H9 (cell line): ENCODE measurements around the gene NME4. TPM values are rescaled to one million over a fixed set of nuclear protein-coding genes. Genes with fewer than 3 reads are reported as not detected.

Experiments
- DNase-seq: peaks from one replicate; pipeline ENCODE4 v3.0.0-alpha.2; 2017
- H2AFZ ChIP-seq: one replicate; pipeline ENCODE4 v1.6.1; 2013; ENCODE audit warnings: mild to moderate bottlenecking, low read length, control low read depth, moderate library complexity
- H2AK5ac ChIP-seq: 2 replicates; pipeline ENCODE4 v1.6.1; 2013; ENCODE audit warnings: low read length, control low read depth, mixed read lengths; ENCODE audit not compliant: insufficient read length
- H2BK120ac ChIP-seq: one replicate; pipeline ENCODE4 v1.6.1; 2013; ENCODE audit warnings: low read depth, mild to moderate bottlenecking, low read length, control low read depth, inconsistent platforms; ENCODE audit not compliant: poor library complexity, severe bottlenecking
- H2BK12ac ChIP-seq: 2 replicates; pipeline ENCODE4 v1.6.1; 2013; ENCODE audit warnings: low read length, control low read depth, mixed read lengths, low read depth; ENCODE audit not compliant: insufficient read length
- H2BK15ac ChIP-seq: 2 replicates; pipeline ENCODE4 v1.6.1; 2013; ENCODE audit warnings: low read depth, low read length, control low read depth
- H2BK20ac ChIP-seq: one replicate; pipeline ENCODE4 v1.6.1; 2013; ENCODE audit warnings: low read depth, mild to moderate bottlenecking, low read length, control low read depth, inconsistent platforms; ENCODE audit not compliant: poor library complexity, severe bottlenecking
- H2BK5ac ChIP-seq: 2 replicates; pipeline ENCODE4 v1.6.1; 2013; ENCODE audit warnings: low read length, control low read depth, mixed read lengths; ENCODE audit not compliant: insufficient read length
- H3K14ac ChIP-seq: 2 replicates; pipeline ENCODE4 v1.6.1; 2013; ENCODE audit warnings: low read length, control low read depth; ENCODE audit not compliant: insufficient read depth
- H3K18ac ChIP-seq: 2 replicates; pipeline ENCODE4 v1.6.1; 2013; ENCODE audit warnings: low read depth, mild to moderate bottlenecking, mixed read lengths, low read length, control low read depth; ENCODE audit not compliant: insufficient read length
- H3K23ac ChIP-seq: 2 replicates; pipeline ENCODE4 v1.6.1; 2013; ENCODE audit warnings: low read length, control low read depth, mixed read lengths, low read depth; ENCODE audit not compliant: insufficient read length
- H3K23me2 ChIP-seq: 2 replicates; pipeline ENCODE4 v1.6.1; 2013; ENCODE audit warnings: low read depth, mild to moderate bottlenecking, mixed read lengths, low read length, control low read depth; ENCODE audit not compliant: insufficient read length, poor library complexity, severe bottlenecking
- H3K27ac ChIP-seq: 2 replicates; pipeline ENCODE4 v1.5.1; 2013; ENCODE audit warnings: low read length, control low read depth, mixed read lengths, low read depth; ENCODE audit not compliant: insufficient read length
- H3K27me3 ChIP-seq: 2 replicates; pipeline ENCODE4 v1.6.1; 2013; ENCODE audit warnings: low read length, control low read depth, inconsistent platforms; ENCODE audit not compliant: insufficient read depth
- H3K4ac ChIP-seq: 2 replicates; pipeline ENCODE4 v1.6.1; 2013; ENCODE audit warnings: low read depth, mild to moderate bottlenecking, control low read depth, inconsistent platforms, low read length, moderate library complexity
- H3K4me1 ChIP-seq: 2 replicates; pipeline ENCODE4 v1.6.1; 2013; ENCODE audit warnings: low read length, control low read depth, inconsistent platforms; ENCODE audit not compliant: insufficient read depth
- H3K4me2 ChIP-seq: 2 replicates; pipeline ENCODE4 v1.6.1; 2013; ENCODE audit warnings: low read length, control low read depth, mixed read lengths; ENCODE audit not compliant: insufficient read length, insufficient read depth
- H3K56ac ChIP-seq: 2 replicates; pipeline ENCODE4 v1.6.1; 2013; ENCODE audit warnings: low read depth, mild to moderate bottlenecking, mixed read lengths, low read length, control low read depth; ENCODE audit not compliant: insufficient read length
- H3K79me1 ChIP-seq: 2 replicates; pipeline ENCODE4 v1.6.1; 2013; ENCODE audit warnings: low read depth, mild to moderate bottlenecking, moderate library complexity, low read length, control low read depth, inconsistent platforms; ENCODE audit not compliant: insufficient read depth, poor library complexity, severe bottlenecking
- H3K79me2 ChIP-seq: 2 replicates; pipeline ENCODE4 v1.6.1; 2013; ENCODE audit warnings: low read length, control low read depth, inconsistent platforms; ENCODE audit not compliant: insufficient read depth
- H3K9ac ChIP-seq: 2 replicates; pipeline ENCODE4 v1.6.1; 2013; ENCODE audit warnings: low read length, control low read depth, mixed read lengths; ENCODE audit not compliant: insufficient read length; ENCODE audit errors: extremely low read depth
- H3K9me3 ChIP-seq: one replicate; pipeline ENCODE4 v1.6.1; 2013; ENCODE audit warnings: low read depth, low read length, inconsistent platforms; ENCODE audit not compliant: control insufficient read depth
- H3T11ph ChIP-seq: one replicate; pipeline ENCODE4 v1.6.1; 2013; ENCODE audit warnings: mild to moderate bottlenecking, low read length, control low read depth, inconsistent platforms
- H4K20me1 ChIP-seq: one replicate; pipeline ENCODE4 v1.6.1; 2013; ENCODE audit not compliant: control insufficient read depth, insufficient read length, insufficient read depth
- H4K5ac ChIP-seq: 2 replicates; pipeline ENCODE4 v1.6.1; 2013; ENCODE audit warnings: low read depth, mild to moderate bottlenecking, mixed read lengths, low read length, control low read depth; ENCODE audit not compliant: insufficient read length
- H4K8ac ChIP-seq: replicated peaks from 2 replicates; pipeline ENCODE4 v1.6.1; 2013; ENCODE audit warnings: low read length, control low read depth, mixed read lengths, low read depth; ENCODE audit not compliant: insufficient read length
- H4K91ac ChIP-seq: 2 replicates; pipeline ENCODE4 v1.6.1; 2013; ENCODE audit warnings: low read depth, mild to moderate bottlenecking, moderate library complexity, mixed read lengths, low read length, control low read depth; ENCODE audit not compliant: insufficient read length
- H3K27ac Mint-ChIP-seq, 3 experiments: 2 replicates in 2 of 3; 3 replicates in 1 of 3; pipeline ENCODE4 v1.8.0; 2020 to 2021; ENCODE audit warnings: mixed read lengths in 3 of 3, mild to moderate bottlenecking in 1 of 3, moderate library complexity in 1 of 3
- H3K27me3 Mint-ChIP-seq: 2 replicates; pipeline ENCODE4 v1.8.0; 2021; ENCODE audit warnings: low read depth, mild to moderate bottlenecking, moderate library complexity, mixed read lengths
- H3K36me3 Mint-ChIP-seq, 3 experiments: 2 replicates in 2 of 3; 3 replicates in 1 of 3; pipeline ENCODE4 v1.8.0; 2020 to 2021; ENCODE audit warnings: low read depth in 3 of 3, mixed read lengths in 3 of 3; ENCODE audit not compliant: insufficient read depth in 1 of 3
- H3K4me1 Mint-ChIP-seq, 2 experiments: 2 replicates each; pipeline ENCODE4 v1.8.0; 2020; ENCODE audit warnings: mixed read lengths in 2 of 2
- H3K4me3 Mint-ChIP-seq, 2 experiments: 2 replicates in 1 of 2; 3 replicates in 1 of 2; pipeline ENCODE4 v1.8.0; 2020 to 2021; ENCODE audit warnings: mild to moderate bottlenecking in 2 of 2, mixed read lengths in 2 of 2, moderate library complexity in 1 of 2
- H3K9me3 Mint-ChIP-seq, 2 experiments: 2 replicates in 1 of 2; 3 replicates in 1 of 2; pipeline ENCODE4 v1.8.0; 2020; ENCODE audit warnings: mild to moderate bottlenecking in 2 of 2, mixed read lengths in 2 of 2, moderate library complexity in 1 of 2
- CTCF ChIP-seq: fragments of 200-600 bp; sonication (generic); conservative IDR thresholded peaks from 3 replicates; pipeline ENCODE4 v1.8.0; 2021; ENCODE audit warnings: antibody characterized with exemption, mild to moderate bottlenecking
- WGBS: extraction: QIAGEN DNeasy Blood & Tissue Kit; methylation state at CpG from one replicate; pipeline ENCODE4 v1.1.7; 2013; ENCODE audit warnings: missing lambda C conversion rate, low lambda C conversion rate, mixed read lengths; ENCODE audit not compliant: insufficient read length; ENCODE audit errors: extremely low coverage; 5-methylcytosine and 5-hydroxymethylcytosine counted together
- total RNA-seq: library from RNA; stranded (reverse); gene quantifications from 2 replicates; pipeline ENCODE4 v1.2.1, GENCODE V29; 2021

The NME4 gene
- total RNA-seq, 1 experiment from 2014 or later = 320 TPM

DNA sequence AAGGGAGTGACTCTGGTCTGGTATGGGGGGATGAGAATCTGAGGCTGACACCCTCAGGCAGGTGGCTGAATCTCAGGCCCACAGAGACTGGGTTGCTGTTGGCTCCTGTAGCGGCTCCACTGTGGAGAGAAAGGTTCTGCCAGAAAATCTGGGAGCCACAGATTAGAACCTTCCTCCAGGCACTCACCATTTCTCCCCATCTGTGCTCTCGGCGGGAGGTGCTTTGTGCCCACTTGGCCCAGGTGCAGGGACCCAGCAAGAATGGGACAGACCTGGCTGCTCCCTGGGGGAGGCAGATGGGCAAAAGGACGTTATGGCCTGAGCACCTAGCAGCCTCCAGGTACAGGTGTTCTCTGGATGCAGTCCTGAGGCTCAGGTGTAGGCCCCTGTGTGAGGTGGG lies 48.6 kb downstream of the NME4 start:
- no peak overlapping the region for H3K14ac ChIP-seq
- H3K4me3 Mint-ChIP-seq = no peak overlapping the region
- no peak overlapping the region for H4K91ac ChIP-seq
- no peaks in the 10 kb centered on the region for H3K9me3 Mint-ChIP-seq
- WGBS = no CpG with 5 or more reads among the region's 4 CpGs
- no peak overlapping the region for H2BK15ac ChIP-seq
- H2AK5ac ChIP-seq = no peak overlapping the region
- H4K5ac ChIP-seq = no peak overlapping the region
- no peak for TF ChIP-seq CTCF
- H3K27ac ChIP-seq = no peak overlapping the region
- no peak for DNase-seq
- H3K23ac ChIP-seq = no peak overlapping the region
- H4K8ac ChIP-seq = no peak overlapping the region
- no peaks in the 10 kb centered on the region; the same call in 1 of the 2 replicates for H3K27me3 Mint-ChIP-seq
- no peak overlapping the region for H2BK120ac ChIP-seq
- H3K27ac Mint-ChIP-seq = peak overlapping the region in 2 of 3 experiments; percentile 36 to 90; a peak in 2 of 7 replicates
- no peak overlapping the region for H2BK12ac ChIP-seq
- H3K79me2 ChIP-seq = no peaks in the 10 kb centered on the region
- no peak overlapping the region for H3K9ac ChIP-seq
- H3K9me3 ChIP-seq = no peaks in the 10 kb centered on the region
- H3K18ac ChIP-seq = no peak overlapping the region
- H3K4me1 ChIP-seq = no peaks in the 10 kb centered on the region
- no peak overlapping the region for H3T11ph ChIP-seq
- no peak overlapping the region for H3K4me2 ChIP-seq
- no peaks in the 10 kb centered on the region for H3K79me1 ChIP-seq
- H3K56ac ChIP-seq = no peak overlapping the region
- no peaks in the 10 kb centered on the region for H4K20me1 ChIP-seq
- H2BK20ac ChIP-seq = no peak overlapping the region
- peaks cover 4 to 6% (median 6%) of the 10 kb centered on the region in 3 experiments; a peak in 4 of 7 replicates for H3K36me3 Mint-ChIP-seq
- H3K23me2 ChIP-seq = no peaks in the 10 kb centered on the region
- H3K27me3 ChIP-seq = no peaks in the 10 kb centered on the region
- H3K4me1 Mint-ChIP-seq = peaks cover 16 to 23% of the 10 kb centered on the region in 2 experiments
- no peak overlapping the region for H3K4ac ChIP-seq
- peak overlapping the region; percentile 87 for H2BK5ac ChIP-seq
- no peak overlapping the region for H2AFZ ChIP-seq

Other genes starting within 250 kb of the NME4 start
- not detected in 2 replicates for gene HBZ, start 244.6 kb upstream of the NME4 start, total RNA-seq
- gene HBM, start 231.2 kb upstream of the NME4 start, total RNA-seq = not detected in 2 replicates
- gene HBA2, start 224.3 kb upstream of the NME4 start, total RNA-seq = 4.3 TPM in 1 of 2 replicates, not detected in the other
- 2.0 and 7.2 TPM in 2 replicates for gene HBA1, start 220.5 kb upstream of the NME4 start, total RNA-seq
- gene HBQ1, start 216.7 kb upstream of the NME4 start, total RNA-seq = 3.5 and 4.4 TPM in 2 replicates
- gene LUC7L, start 167.8 kb upstream of the NME4 start, total RNA-seq = 128 and 137 TPM in 2 replicates
- gene FAM234A, start 162.4 kb upstream of the NME4 start, total RNA-seq = 94.9 and 98.8 TPM in 2 replicates
- 2.9 and 3.4 TPM in 2 replicates for gene RGS11, start 121.3 kb upstream of the NME4 start, total RNA-seq
- gene ARHGDIG, start 116.6 kb upstream of the NME4 start, total RNA-seq = 4.2 and 5.9 TPM in 2 replicates
- 1.1 and 1.4 TPM in 2 replicates for gene PDIA2, start 114.0 kb upstream of the NME4 start, total RNA-seq
- 50.9 and 52.5 TPM in 2 replicates for gene AXIN1, start 44.5 kb upstream of the NME4 start, total RNA-seq
- gene MRPL28, start 26.7 kb upstream of the NME4 start, total RNA-seq = 154 TPM in 2 replicates
- 111 and 114 TPM in 2 replicates for gene PGAP6, start 15.2 kb upstream of the NME4 start, total RNA-seq
- 38.8 and 39.3 TPM in 2 replicates for gene DECR2, start 4.7 kb downstream of the NME4 start, total RNA-seq
- gene RAB11FIP3, start 28.4 kb downstream of the NME4 start, total RNA-seq = 37.1 TPM in 2 replicates
- gene CAPN15, start 130.5 kb downstream of the NME4 start, total RNA-seq = 71.2 and 76.4 TPM in 2 replicates
- gene PRR35, start 163.2 kb downstream of the NME4 start, total RNA-seq = 0.33 and 0.50 TPM in 2 replicates
- 0.26 and 0.42 TPM in 2 replicates for gene NHLRC4, start 169.8 kb downstream of the NME4 start, total RNA-seq
- gene PIGQ, start 172.8 kb downstream of the NME4 start, total RNA-seq = 58.0 and 65.5 TPM in 2 replicates
- gene RAB40C, start 192.9 kb downstream of the NME4 start, total RNA-seq = 19.1 and 20.4 TPM in 2 replicates
- gene WFIKKN1, start 233.8 kb downstream of the NME4 start, total RNA-seq = 8.3 and 8.7 TPM in 2 replicates
- gene METTL26, start 239.1 kb downstream of the NME4 start, total RNA-seq = 108 and 109 TPM in 2 replicates
- 50.5 and 52.5 TPM in 2 replicates for gene MCRIP2, start 244.6 kb downstream of the NME4 start, total RNA-seq